ENCODE data around the gene GSTO1.
A peak's percentile ranks its signal among the peaks of the same experiment; 100 is the strongest.

Gene GSTO1

GRCh38 chr10:104276192-104276591, 21.5 kb downstream of the GSTO1 start:
- no peak for DNase-seq (ENCODE audit: low spot score)

GRCh38 chr10:104277785-104278184, 23.1 kb downstream of the GSTO1 start:
- DNase-seq (ENCODE audit: low spot score): no peak

GRCh38 chr10:104279550-104280259, 25.0 kb downstream of the GSTO1 start:
- no peak for DNase-seq (ENCODE audit: low spot score)

GRCh38 chr10:104281694-104282093, 27.0 kb downstream of the GSTO1 start:
- DNase-seq (ENCODE audit: low spot score): no peak

GRCh38 chr10:104284846-104285245, 30.2 kb downstream of the GSTO1 start:
- DNase-seq (ENCODE audit: low spot score): no peak

GRCh38 chr10:104286939-104287338, 32.2 kb downstream of the GSTO1 start:
- DNase-seq (ENCODE audit: low spot score): no peak

- DNase-seq (ENCODE audit: low spot score): no peak
These were observed 33.7 kb downstream of the GSTO1 start for GRCh38 chr10:104288355-104288754.

- peak; percentile 94 for DNase-seq (ENCODE audit: low spot score)
These were observed 36.8 kb downstream of the GSTO1 start for GRCh38 chr10:104291439-104291951.

GRCh38 chr10:104293011-104293410, 38.3 kb downstream of the GSTO1 start:
- DNase-seq (ENCODE audit: low spot score): peak; percentile 33

GRCh38 chr10:104293781-104294321, 39.2 kb downstream of the GSTO1 start:
- no peak for DNase-seq (ENCODE audit: low spot score)

- DNase-seq (ENCODE audit: low spot score): no peak
These were observed 42.2 kb downstream of the GSTO1 start for GRCh38 chr10:104296687-104297436.

GRCh38 chr10:104297697-104298660, 43.3 kb downstream of the GSTO1 start:
- DNase-seq (ENCODE audit: low spot score): no peak

- peak; percentile 62 for DNase-seq (ENCODE audit: low spot score)
These were observed 44.6 kb downstream of the GSTO1 start for GRCh38 chr10:104299031-104299904.

GRCh38 chr10:104300002-104300735, 45.5 kb downstream of the GSTO1 start:
- peak; percentile 62 for DNase-seq (ENCODE audit: low spot score)

GRCh38 chr10:104300736-104301292, 46.1 kb downstream of the GSTO1 start:
- DNase-seq (ENCODE audit: low spot score): peak; percentile 90

GRCh38 chr10:104301907-104302690, 47.4 kb downstream of the GSTO1 start:
- no peak for DNase-seq (ENCODE audit: low spot score)

- no peak for DNase-seq (ENCODE audit: low spot score)
These were observed 49.1 kb downstream of the GSTO1 start for GRCh38 chr10:104303594-104304355.

- DNase-seq (ENCODE audit: low spot score): no peak
These were observed 49.7 kb downstream of the GSTO1 start for GRCh38 chr10:104304356-104304745.
